Activated CD8-positive, alpha-beta memory T cell treated with anti-CD3 and anti-CD28 coated beads for 36 hours (primary cell): Measurements from ENCODE around the gene DEDD2. TPM values are rescaled to one million over a fixed set of nuclear protein-coding genes. Genes with fewer than 3 reads are reported as not detected.

Experiments
- CTCF ChIA-PET: fragments of 350-600 bp; sonication (Branson Sonifier 250); formaldehyde crosslinking; loops from one replicate; lab custom pipeline; 2021; ENCODE audit warnings: antibody characterized with exemption; lab: Charles Lee
- POLR2A ChIA-PET: fragments of 350-600 bp; sonication (Branson Sonifier 250); formaldehyde crosslinking; loops from one replicate; lab custom pipeline; 2021; ENCODE audit warnings: antibody characterized with exemption; lab: Charles Lee
- total RNA-seq, 2 experiments: library from RNA; stranded (reverse); gene quantifications; one replicate each; pipeline ENCODE4 v1.2.3, GENCODE V29; 2021

Gene DEDD2
- total RNA-seq, 2 experiments from 2014 or later: 27.4 to 28.6 TPM

DNA sequence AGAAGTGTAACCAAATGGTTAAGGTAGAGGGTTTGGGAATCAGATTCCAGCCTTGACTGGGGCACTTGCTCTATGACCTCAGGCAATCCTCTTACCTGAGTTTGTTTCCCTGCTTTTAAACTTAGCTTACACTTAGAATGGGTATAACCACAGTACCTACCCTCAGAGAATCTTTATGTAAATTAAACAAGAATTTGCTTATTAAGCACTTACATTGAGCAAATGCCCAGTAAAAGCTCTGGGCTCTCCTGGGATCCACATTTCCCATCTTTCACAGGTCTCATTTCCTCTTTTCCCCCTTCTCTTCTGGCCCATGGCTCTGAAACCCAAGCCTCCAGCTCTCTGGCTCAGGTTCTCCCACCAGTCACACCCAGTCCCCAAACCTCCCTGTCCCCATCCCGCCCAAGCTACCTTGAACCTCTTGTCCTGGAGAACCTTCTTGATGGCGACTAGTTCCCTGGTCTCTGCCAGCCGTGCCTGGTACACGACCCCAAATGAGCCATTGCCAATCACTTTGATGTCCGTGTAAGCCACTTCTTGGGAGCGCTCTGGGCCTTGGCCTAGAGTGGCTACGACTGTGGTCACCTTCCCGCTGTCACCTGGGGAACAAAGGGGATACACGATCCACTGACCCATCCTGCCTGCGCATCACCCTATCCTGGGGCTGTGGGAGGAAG, 22.2 kb upstream of the DEDD2 start:
- CTCF ChIA-PET: interaction anchor here (1.2 to 2.4 kb wide), 5 partner anchors 11 to 107 kb away, joined by 3 to 8 read pairs (median 5); partner anchors contain the start of gene POU2F2
- POLR2A ChIA-PET: interaction anchor here (0.6 kb wide), 1 partner anchor 16 kb away, joined by 8 read pairs; no protein-coding TSS in a partner anchor

DNA sequence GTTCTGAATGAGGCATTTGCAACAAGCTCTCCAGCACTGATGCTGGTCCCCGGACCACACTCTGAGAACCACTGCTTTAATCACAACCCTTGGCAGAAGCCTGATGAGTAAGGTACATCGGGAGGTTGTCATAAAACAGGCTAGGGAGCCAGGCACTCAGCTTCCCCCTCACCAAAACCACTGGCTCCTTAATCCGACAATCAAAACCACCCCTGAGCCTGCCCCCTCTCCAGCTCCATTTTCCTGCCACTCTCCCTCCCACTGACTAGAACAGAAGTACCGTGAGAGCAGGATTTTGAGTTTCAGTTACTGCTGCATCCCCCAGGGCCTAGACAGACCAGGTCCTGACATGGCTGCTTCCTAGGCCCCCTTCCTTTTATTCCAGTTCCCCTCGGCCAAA, 17.7 kb upstream of the DEDD2 start:
- CTCF ChIA-PET: interaction anchor here (0.7 to 1.4 kb wide), 3 partner anchors 17 to 102 kb away, joined by 3 read pairs; no protein-coding TSS in a partner anchor
- POLR2A ChIA-PET: no interaction called here

DNA sequence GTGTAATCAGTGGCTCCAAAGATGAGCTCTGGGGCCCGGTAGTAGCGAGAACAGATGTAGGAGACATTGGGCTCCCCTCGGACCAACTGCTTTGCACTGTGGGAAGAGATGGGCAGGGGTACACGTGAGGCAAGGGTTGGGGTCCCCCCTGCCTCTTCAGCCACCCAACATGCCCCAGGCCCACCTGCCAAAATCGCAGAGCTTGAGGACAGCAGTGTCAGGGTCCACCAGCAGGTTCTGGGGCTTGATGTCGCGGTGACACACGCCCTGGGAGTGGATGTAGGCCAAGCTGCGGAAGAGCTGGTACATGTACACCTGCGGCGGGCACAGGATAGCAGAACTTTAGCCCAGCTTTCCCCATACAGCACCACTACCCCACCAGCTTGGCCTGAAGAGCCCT, 16.9 kb upstream of the DEDD2 start:
- ChIA-PET CTCF (interaction anchor here (1.2 kb wide), 2 partner anchors 18 to 62 kb away, joined by 3 read pairs; no protein-coding TSS in a partner anchor), POLR2A (interaction anchor here (0.5 to 1.3 kb wide), 3 partner anchors 10 to 143 kb away, joined by 3 to 4 read pairs (median 4); no protein-coding TSS in a partner anchor)

DNA sequence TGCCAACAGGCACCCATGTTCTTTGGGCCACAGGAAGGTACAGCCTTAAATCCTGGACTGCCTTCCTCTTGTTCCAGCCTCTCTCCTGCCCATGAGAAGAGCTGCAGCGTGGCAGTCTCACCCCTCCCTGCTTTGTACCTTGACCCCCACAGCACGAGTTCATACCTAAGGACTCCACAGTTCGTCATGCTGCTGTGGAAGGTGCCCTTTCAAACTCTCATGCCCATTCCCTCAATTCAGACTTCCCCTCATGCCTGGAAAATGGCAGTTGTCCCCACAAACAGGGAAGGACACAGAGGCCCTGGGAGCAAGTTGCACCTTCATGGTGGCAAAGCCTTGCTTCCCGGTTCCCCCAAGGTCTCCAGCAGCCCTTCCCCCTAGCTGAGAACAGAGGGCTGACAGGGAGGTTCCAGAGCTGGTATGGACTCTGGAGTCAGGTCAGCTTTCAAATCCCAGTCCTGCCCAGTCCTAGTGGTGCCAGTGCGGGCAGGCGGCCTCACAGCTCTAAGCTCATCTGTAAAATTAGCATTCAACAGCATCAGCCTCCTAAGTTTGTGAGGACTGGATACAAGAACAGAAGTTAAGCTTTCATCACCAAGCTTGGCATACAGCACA, 16.3 kb upstream of the DEDD2 start:
- POLR2A ChIA-PET: interaction anchor here (0.5 to 1.3 kb wide), 6 partner anchors 9 to 142 kb away, joined by 3 to 5 read pairs (median 4); partner anchors contain the start of gene ZNF526
- CTCF ChIA-PET: interaction anchor here (1.2 kb wide), 2 partner anchors 18 to 63 kb away, joined by 3 read pairs; no protein-coding TSS in a partner anchor

DNA sequence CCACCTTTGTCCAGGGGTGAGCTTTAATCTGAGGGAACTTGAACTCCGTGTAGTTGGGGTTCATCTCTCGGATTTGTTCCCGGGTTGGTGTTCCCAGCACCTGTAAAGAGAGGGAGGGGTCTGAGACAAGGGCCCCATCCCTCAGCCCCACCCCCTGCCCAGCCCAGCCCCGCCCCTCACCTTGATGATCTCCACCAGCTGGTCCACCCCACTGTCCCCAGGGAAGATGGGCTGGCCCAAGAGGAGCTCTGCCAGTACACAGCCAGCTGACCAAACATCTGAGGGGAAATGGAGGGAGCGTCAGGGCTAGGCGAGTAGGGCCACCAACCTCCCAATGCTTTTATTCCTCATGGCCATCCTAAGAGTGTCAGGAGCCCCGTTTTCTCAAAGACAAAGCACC, 15.6 kb upstream of the DEDD2 start:
- ChIA-PET CTCF (no interaction called here), POLR2A (interaction anchor here (0.7 to 0.9 kb wide), 3 partner anchors 12 to 56 kb away, joined by 3 to 5 read pairs (median 4); partner anchors contain the start of gene ZNF526)

DNA sequence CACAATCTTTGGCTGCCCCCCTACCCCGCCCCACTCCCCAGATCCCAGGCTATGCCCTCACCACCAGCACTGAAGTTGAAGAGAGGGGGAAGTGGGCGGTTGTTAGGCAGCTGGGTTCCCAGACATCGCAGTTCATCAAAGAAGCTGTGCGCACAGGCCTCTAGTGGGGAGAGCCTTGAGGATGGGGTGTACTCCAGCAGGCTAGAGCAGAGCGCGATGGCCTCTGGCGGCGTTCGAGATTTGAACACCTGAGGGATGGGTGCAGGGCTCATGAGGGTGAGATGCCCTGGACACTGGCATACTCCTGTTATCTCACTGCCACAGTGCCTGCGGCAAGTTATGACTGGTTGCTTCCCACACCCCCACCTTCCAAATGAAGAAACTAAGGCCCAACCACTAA, 15.0 kb upstream of the DEDD2 start:
- ChIA-PET POLR2A (interaction anchor here (0.6 to 0.9 kb wide), 2 partner anchors 18 to 23 kb away, joined by 4 to 11 read pairs; partner anchors contain the start of gene ERF), CTCF (no interaction called here)

DNA sequence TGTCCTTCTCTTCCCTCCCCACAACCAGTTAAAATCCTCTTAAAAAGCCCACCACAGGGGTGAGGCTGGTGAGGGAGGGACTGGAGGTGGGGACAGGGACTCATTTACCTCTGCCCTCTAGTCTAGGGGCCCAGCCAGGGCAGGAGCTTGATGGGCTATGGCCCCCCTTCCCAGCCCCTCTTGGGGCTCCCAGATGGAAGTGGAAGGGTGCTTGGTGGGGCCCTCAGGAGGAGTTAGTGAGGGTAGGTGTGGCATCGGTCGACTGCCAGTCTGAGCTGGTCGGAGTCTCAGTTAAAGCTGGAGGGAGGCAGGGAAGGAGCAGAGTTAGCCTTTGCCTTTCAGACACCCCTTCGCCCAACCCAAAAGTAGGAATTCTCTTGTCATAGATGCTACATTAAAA, 13.1 kb upstream of the DEDD2 start:
- ChIA-PET CTCF (interaction anchor here (0.6 to 1.8 kb wide), 3 partner anchors 12 to 252 kb away, joined by 3 to 5 read pairs (median 3); partner anchors contain the start of gene POU2F2), POLR2A (interaction anchor here (1.6 kb wide), 1 partner anchor 11 kb away, joined by 3 read pairs; no protein-coding TSS in a partner anchor)

DNA sequence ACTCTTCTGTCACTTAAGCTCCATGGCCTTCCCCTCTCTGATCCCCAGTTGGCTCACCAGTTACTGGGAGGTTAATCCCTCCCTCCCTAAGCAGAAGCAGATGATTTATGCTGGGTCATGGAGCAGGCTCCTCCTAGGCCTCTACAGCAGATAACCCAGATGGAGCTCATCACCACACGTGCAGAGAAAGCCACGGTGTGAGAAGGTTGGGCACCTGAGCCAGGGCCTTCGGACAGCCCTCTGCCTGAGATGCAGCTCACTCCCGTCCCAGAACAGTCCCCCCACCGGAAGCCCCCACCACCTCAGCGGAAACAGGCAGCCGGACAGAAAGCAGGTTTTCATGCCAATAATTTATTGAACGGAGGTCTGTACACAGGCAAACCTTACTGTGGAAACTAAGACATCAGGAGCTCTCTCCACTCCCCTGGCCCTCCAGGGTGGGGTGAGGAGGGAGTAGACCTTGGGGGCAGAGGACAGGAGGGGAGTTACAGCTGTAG, 12.4 kb upstream of the DEDD2 start:
- POLR2A ChIA-PET: interaction anchor here (0.5 to 1.6 kb wide), 2 partner anchors 12 to 96 kb away, joined by 3 to 6 read pairs; no protein-coding TSS in a partner anchor
- CTCF ChIA-PET: interaction anchor here (0.6 to 1.8 kb wide), 4 partner anchors 10 to 251 kb away, joined by 3 to 5 read pairs (median 4); partner anchors contain the start of genes POU2F2 and ZNF526

DNA sequence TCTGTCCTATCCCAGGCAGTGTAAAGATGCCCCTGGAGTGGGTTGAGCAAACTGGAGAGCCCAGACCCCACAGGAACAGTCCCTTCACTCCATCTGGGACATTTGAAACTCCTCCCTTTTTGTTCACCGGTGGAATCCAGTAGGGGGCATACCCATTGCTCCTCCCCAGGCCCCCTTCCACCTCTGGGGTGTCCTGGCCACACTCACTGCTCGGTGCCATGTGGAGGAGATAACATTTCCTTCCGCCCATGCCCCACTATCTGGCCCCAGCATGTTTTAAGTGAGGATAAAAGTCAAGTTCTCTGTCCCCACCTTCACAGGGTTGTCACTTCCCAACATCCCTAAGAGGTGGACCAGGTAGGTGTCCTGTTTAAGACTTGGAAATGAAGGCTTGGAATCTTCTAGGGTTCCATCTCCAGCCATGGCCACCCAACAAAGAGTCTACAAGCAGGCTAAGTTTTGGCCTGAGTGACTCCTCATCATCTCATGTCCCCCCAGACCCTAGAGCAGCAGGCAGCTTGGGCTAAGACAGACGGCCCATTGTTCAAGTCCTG, 11.9 kb upstream of the DEDD2 start:
- CTCF ChIA-PET: interaction anchor here (0.8 to 1.8 kb wide), 3 partner anchors 9 to 97 kb away, joined by 3 to 5 read pairs (median 4); partner anchors contain the start of genes POU2F2 and ZNF526
- POLR2A ChIA-PET: interaction anchor here (0.5 to 1.6 kb wide), 2 partner anchors 12 to 96 kb away, joined by 3 to 6 read pairs; no protein-coding TSS in a partner anchor

DNA sequence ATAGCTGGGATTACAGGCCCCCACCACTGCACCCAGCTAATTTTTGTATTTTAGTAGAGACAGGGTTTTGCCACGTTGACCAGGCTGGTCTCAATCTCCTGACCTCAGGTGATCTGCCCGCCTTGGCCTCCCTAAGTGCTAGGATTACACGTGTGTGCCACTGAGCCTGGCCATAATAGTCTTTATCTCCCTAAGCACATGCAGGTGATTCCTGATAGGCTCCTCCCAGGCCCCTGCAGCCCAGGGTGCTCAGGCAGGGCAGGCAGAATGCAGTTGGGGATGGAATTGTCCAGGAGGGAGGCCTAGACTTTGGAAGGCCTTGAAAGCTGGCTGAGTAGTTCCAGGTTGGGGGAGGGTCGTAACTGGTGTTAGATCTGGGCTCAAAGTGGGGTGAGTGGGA, 11.2 kb upstream of the DEDD2 start:
- CTCF ChIA-PET: interaction anchor here (1.0 to 1.8 kb wide), 3 partner anchors 11 to 120 kb away, joined by 4 to 5 read pairs (median 5); partner anchors contain the start of gene POU2F2
- POLR2A ChIA-PET: no interaction called here

DNA sequence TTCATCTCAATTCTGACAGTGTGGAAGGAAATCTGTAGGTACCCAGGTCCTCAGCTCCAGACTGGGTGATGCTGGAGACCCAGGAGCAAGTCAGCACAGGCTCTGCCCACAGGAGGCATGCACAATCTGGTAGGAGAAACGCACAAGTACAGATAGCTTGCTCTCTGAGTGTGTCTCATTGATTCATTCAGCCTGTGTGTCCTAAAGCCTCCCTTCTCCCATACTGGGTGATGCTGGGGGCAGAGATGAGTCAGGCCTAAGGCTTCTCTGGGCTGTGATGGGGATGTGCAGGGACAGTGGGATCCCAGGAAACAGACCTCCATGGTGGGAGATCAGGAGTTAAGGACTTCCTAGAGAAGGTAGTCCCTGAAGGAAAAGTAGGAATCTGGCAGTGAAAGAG, 9.4 kb upstream of the DEDD2 start:
- CTCF ChIA-PET: interaction anchor here (1.2 kb wide), 1 partner anchor 16 kb away, joined by 3 read pairs; the partner anchor contains the start of gene GSK3A
- POLR2A ChIA-PET: no interaction called here

DNA sequence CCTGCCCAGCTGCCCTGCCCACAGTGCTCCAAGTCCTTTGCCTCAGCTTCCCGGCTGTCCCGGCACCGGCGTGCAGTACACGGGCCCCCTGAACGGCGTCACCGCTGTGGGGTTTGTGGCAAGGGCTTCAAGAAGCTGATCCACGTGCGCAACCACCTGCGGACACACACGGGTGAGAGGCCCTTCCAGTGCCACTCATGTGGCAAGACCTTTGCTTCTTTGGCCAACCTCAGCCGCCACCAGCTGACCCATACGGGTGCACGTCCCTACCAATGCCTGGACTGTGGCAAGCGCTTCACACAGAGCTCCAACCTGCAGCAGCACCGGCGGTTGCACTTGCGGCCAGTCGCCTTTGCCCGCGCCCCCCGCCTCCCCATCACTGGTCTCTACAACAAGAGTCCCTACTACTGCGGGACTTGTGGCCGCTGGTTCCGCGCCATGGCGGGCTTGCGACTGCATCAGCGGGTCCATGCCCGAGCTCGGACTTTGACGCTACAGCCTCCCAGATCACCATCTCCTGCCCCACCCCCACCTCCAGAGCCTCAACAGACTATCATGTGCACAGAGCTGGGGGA, 8.3 kb upstream of the DEDD2 start:
- CTCF ChIA-PET: no interaction called here
- POLR2A ChIA-PET: interaction anchor here (0.6 kb wide), 1 partner anchor 11 kb away, joined by 3 read pairs; no protein-coding TSS in a partner anchor

DNA sequence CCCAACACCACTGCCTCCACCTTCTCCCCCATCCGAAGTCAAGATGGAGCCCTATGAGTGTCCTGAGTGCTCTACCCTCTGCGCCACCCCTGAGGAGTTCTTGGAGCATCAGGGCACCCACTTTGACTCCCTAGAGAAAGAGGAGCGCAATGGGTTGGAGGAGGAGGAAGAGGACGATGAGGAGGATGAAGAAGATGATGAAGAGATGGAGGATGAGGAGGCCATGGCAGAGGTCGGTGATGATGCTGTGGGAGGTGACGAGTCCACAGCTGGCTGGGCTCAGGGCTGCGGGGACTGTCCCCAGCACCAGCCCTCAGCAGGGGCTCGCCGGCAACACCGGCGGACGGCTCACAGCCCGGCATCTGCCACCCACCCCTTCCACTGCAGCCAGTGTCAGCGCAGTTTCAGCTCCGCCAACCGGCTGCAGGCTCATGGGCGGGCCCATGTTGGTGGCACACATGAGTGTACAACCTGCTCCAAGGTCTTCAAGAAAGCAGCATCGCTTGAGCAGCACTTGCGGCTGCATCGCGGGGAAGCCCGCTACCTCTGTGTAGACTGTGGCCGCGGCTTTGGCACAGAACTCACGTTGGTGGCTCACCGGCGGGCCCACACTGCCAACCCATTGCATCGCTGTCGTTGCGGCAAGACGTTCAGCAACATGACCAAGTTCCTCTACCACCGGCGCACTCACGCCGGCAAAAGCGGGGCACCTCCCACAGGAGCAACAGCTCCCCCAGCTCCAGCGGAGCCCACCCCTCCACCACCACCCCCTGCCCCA, 7.7 kb upstream of the DEDD2 start:
- POLR2A ChIA-PET: interaction anchor here (0.6 to 1.3 kb wide), 2 partner anchors 9 to 12 kb away, joined by 3 to 4 read pairs; no protein-coding TSS in a partner anchor
- CTCF ChIA-PET: interaction anchor here (1.1 to 1.5 kb wide), 2 partner anchors 18 to 117 kb away, joined by 3 to 4 read pairs; partner anchors contain the start of gene GSK3A

DNA sequence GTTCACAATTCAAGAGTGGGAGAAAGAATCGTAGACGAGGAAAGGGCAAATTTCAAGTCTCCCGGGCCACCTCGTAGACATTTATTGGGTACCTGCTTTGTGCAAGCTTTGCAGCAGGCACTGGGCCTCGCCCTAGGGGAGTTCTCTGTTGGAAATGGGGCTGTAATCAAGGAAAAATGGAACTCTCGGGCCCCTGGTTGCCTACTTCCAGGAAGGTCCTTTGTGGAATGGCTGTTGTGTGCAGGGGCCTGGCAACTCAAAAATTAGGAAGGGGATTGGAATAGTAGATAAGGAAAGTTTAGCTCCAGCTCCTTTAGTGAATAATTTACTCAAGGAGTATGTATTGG, 3.2 kb upstream of the DEDD2 start:
- POLR2A ChIA-PET: interaction anchor here (0.6 to 1.3 kb wide), 2 partner anchors 13 to 467 kb away, joined by 5 to 7 read pairs; no protein-coding TSS in a partner anchor
- CTCF ChIA-PET: interaction anchor here (0.6 to 2.6 kb wide), 5 partner anchors 9 to 112 kb away, joined by 3 to 9 read pairs (median 4); partner anchors contain the start of gene POU2F2

DNA sequence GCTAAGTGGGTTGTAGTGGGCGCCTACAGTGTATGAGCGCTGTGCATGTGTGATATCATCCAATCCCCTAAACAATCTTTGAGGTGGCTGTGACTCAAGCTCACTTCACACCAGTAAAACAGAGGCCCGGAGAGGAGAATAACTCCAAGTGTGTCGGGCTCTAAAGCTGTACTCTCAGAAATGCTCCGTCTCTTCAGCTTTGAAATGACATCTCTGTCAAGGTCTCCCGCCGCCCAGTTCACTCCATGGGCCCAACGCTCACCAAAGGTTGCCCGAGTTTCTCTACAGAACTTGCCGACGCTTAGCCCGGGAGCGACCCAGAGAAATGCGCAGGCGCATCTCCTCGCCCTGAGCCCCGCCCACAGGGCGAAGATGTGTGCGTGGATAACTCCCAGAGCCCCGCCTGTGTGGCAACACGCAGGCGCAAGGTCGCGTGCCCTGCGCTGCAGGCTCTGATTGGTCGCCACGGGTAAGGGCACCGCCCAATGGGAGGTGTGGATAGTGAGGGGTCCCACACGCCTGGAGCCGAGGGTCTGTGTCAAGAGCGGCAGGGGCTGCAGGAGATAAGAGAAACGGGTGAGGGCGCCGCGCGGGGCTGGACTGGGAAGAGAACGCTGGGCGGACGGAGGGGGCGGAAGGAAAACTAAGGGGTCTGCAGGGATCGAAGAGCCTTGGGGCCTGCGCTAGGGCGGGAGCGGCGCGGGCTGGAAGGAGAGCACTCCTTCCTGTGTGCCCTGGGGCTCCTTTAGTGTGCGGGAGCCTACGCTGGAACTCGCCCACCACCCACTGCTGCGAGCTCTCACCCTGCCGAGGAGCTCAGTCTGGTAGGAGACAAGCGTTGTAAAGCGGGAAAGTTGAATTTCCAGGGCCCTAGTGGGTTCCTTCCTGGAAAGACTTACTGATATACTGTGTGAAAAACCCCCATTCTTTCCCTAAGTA, 2.6 kb upstream of the DEDD2 start, which contains the start of gene ZNF526:
Gene ZNF526, plus strand, starts transcription at position 501 of the 939 bp plus-strand sequence. CDS start 4,092 bp downstream, outside the sequence.
- ChIA-PET CTCF (interaction anchor here (0.6 to 2.6 kb wide), 6 partner anchors 10 to 112 kb away, joined by 3 to 9 read pairs (median 4); partner anchors contain the start of gene POU2F2), POLR2A (interaction anchor here (1.0 to 1.3 kb wide), 2 partner anchors 13 to 22 kb away, joined by 5 to 7 read pairs; partner anchors contain the start of gene GSK3A)
